ENCODE results near the gene TMEM163.

The TMEM163 gene

DNA sequence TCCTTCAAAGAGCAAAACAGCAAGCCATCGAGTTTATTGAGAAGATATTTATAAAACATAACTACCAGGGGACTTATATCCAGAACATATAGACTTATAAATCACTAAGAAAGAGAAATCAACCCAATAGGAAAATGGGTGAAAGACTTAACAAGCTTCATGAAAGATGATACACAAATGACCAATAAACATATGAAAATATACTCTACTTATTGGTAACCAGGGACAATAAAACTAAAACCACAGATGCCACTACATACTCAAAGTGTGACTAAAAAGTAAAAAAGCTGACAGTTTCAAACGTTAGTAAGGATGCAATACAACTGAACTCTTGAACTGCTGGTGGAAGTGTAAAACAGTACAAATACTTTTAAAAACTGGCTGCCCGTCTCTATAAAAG is 154.3 kb downstream of the TMEM163 start:
- Histone ChIP-seq H3K4me1 (no peaks in the 10 kb centered on the region), H3K4me3 (no peak overlapping the region), H3K36me3 (no peaks in the 10 kb centered on the region), H3K9me3 (no peaks in the 10 kb centered on the region), H3K27me3 (no peaks in the 10 kb centered on the region), H3K27ac (no peak overlapping the region)
- intact Hi-C loops (cut with DNase I; ENCODE audit: low total_unique reads), result no loop called here
- no peak for DNase-seq
- TF ChIP-seq, protein P1, sequence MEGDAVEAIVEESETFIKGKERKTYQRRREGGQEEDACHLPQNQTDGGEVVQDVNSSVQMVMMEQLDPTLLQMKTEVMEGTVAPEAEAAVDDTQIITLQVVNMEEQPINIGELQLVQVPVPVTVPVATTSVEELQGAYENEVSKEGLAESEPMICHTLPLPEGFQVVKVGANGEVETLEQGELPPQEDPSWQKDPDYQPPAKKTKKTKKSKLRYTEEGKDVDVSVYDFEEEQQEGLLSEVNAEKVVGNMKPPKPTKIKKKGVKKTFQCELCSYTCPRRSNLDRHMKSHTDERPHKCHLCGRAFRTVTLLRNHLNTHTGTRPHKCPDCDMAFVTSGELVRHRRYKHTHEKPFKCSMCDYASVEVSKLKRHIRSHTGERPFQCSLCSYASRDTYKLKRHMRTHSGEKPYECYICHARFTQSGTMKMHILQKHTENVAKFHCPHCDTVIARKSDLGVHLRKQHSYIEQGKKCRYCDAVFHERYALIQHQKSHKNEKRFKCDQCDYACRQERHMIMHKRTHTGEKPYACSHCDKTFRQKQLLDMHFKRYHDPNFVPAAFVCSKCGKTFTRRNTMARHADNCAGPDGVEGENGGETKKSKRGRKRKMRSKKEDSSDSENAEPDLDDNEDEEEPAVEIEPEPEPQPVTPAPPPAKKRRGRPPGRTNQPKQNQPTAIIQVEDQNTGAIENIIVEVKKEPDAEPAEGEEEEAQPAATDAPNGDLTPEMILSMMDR (IDR thresholded peaks at IDR 0.05), result no peak

DNA sequence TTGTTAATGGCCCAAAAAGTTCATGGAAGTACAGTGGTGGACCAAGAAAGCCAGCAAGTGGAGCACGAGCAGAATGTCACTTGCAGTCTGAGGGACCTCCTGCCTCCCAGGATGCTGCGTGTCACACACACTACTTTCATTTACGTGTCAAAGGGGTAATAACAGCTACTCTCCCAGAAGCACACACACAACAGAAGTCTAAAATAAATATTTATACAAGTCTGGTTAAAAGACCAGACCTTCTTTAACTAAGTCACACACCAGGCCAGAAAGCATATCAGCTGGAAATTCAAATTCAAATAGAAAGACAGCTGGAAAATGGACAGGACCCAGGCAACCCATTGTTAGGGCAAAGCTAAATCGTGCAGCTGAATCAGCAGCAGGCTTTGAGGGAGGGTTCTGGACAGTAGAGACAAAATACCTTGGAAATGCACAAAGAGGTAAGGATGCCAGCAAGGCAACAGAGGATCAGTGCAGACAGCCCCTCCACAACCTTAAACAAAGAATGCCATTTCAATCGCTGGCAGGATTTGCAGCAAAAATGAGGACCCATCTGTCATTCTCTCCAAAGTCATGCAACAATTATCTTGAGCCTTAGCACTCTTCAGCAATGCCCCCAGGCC is 160.5 kb downstream of the TMEM163 start:
- no peaks in the 10 kb centered on the region for H3K9me3 ChIP-seq
- no peak overlapping the region for H3K4me3 ChIP-seq
- H3K36me3 ChIP-seq, result no peaks in the 10 kb centered on the region
- H3K27ac ChIP-seq, result no peak overlapping the region
- no peaks in the 10 kb centered on the region for H3K4me1 ChIP-seq
- TF ChIP-seq, protein P1 (IDR thresholded peaks at IDR 0.05), result no peak
- H3K27me3 ChIP-seq, result no peaks in the 10 kb centered on the region
- DNase-seq, result no peak
- intact Hi-C loops (cut with DNase I; ENCODE audit: low total_unique reads), result no loop called here

DNA sequence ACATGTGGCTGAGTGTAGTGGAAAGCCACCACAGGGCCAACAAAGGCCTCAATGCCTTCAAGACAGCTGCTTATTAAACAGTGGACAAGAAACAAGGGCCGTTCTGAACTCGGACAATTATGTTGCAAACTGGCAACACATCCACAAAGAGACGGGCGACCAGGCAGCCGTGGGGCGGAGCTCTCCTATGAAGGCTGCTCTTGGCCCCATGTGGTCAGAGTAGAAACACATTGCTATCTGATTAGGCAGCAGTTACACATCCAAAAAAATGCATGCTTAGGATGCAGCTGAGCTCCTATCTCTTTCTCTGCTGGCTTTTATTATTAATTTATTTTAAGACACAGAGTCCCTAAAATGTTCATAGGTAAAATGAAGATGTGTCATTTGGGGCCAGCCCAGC is 163.4 kb downstream of the TMEM163 start:
- H3K27me3 ChIP-seq, result no peaks in the 10 kb centered on the region
- H3K9me3 ChIP-seq, result no peaks in the 10 kb centered on the region
- no peak overlapping the region for H3K27ac ChIP-seq
- no peak for DNase-seq
- TF ChIP-seq, protein P1 (IDR thresholded peaks at IDR 0.05), result no peak
- intact Hi-C loops (cut with DNase I; ENCODE audit: low total_unique reads), result no loop called here
- no peak overlapping the region for H3K4me3 ChIP-seq
- H3K36me3 ChIP-seq, result no peaks in the 10 kb centered on the region
- no peaks in the 10 kb centered on the region for H3K4me1 ChIP-seq

DNA sequence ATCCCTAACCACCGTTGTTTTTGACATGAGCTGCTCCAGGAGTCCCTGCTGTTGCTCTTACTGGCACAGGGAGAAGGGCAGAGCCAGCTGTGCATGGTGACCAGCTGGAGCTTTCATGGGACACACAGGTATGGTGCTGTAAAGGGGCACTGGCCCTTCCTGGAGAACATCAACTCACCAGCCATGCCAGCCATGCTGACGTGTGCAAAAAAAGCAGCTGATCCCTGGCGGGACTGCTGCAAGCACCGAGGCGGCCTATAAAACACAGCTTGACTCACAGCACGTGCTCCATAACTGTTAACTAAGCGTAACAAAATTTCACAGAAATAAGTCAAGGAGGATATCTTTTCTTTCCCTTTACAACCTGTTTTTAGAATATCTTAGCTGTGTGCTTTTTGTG is 165.1 kb downstream of the TMEM163 start:
- no peak overlapping the region for H3K27ac ChIP-seq
- TF ChIP-seq, protein P1 (IDR thresholded peaks at IDR 0.05), result no peak
- no peaks in the 10 kb centered on the region for H3K27me3 ChIP-seq
- H3K36me3 ChIP-seq, result no peaks in the 10 kb centered on the region
- no peak for DNase-seq
- no peaks in the 10 kb centered on the region for H3K4me1 ChIP-seq
- H3K4me3 ChIP-seq, result no peak overlapping the region
- no peaks in the 10 kb centered on the region for H3K9me3 ChIP-seq
- intact Hi-C loops (cut with DNase I; ENCODE audit: low total_unique reads), result no loop called here

DNA sequence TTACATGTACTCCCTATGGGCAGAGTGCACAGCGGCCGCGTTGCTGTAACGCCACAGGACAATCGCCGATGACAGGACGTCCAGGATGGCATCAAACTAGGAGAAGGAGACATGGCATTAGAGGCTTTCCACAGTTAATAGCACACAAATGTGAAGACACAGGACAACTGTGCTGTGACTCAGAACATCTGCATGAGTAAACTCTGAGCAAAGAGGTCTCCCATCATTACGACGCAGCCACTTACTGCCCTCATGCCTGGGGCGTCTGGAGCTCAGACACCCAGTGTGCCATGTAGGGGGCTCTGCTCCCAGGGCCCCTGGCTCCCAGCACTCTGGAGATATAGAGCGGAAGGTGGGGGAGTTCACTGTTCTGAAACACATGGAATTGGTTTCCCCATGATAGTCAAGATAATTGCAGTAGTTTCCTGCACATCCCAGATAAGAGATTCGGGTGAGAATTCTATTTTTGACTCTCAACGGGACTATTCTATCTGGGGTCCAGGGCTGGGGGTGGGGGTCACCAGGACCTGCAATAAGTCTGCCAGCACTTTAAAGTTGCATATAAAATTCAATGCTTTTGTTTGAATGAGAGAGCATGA is 168.1 kb downstream of the TMEM163 start:
- TF ChIP-seq, protein P1 (IDR thresholded peaks at IDR 0.05), result no peak

More for the DNA sequence above, 168.1 kb downstream of the TMEM163 start:
- no peaks in the 10 kb centered on the region for H3K9me3 ChIP-seq
- H3K27ac ChIP-seq, result no peak overlapping the region
- no peaks in the 10 kb centered on the region for H3K4me1 ChIP-seq
- intact Hi-C loops (cut with DNase I; ENCODE audit: low total_unique reads), result no loop called here
- DNase-seq, result no peak
- H3K27me3 ChIP-seq, result no peaks in the 10 kb centered on the region
- H3K36me3 ChIP-seq, result no peaks in the 10 kb centered on the region
- no peak overlapping the region for H3K4me3 ChIP-seq
